KBM-7 (cell line): Measurements from ENCODE around the gene USP17L15.
"Not testable (repeated sequence)": the region's sequence is repeated elsewhere in the genome, so short reads cannot be mapped to it uniquely, and the experiment has no call there.

ENCODE experiments used
- DNase-seq: peaks from one replicate; pipeline ENCODE4 v3.0.0-alpha.2; 2015
- in situ Hi-C: fragments of 300-500 bp; cut with MboI; formaldehyde crosslinking; loops from 2 replicates; pipeline ENCODE4 v1.14.3; 2020; ENCODE audit warnings: low sequenced_read_pairs, low pct_unique_long_range_greater_than_20kb, mixed read lengths

Gene USP17L15, protein sequence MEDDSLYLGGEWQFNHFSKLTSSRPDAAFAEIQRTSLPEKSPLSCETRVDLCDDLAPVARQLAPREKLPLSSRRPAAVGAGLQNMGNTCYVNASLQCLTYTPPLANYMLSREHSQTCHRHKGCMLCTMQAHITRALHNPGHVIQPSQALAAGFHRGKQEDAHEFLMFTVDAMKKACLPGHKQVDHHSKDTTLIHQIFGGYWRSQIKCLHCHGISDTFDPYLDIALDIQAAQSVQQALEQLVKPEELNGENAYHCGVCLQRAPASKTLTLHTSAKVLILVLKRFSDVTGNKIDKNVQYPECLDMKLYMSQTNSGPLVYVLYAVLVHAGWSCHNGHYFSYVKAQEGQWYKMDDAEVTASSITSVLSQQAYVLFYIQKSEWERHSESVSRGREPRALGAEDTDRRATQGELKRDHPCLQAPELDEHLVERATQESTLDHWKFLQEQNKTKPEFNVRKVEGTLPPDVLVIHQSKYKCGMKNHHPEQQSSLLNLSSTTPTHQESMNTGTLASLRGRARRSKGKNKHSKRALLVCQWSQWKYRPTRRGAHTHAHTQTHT

GRCh38 chr4:9234085-9234484 lies at the start of gene USP17L15:
Gene USP17L15, plus strand, starts transcription at chr4:9234385. Its CDS starts 0 bp downstream, at chr4:9234385.
- in situ Hi-C loops = not testable (repeated sequence)

DNA sequence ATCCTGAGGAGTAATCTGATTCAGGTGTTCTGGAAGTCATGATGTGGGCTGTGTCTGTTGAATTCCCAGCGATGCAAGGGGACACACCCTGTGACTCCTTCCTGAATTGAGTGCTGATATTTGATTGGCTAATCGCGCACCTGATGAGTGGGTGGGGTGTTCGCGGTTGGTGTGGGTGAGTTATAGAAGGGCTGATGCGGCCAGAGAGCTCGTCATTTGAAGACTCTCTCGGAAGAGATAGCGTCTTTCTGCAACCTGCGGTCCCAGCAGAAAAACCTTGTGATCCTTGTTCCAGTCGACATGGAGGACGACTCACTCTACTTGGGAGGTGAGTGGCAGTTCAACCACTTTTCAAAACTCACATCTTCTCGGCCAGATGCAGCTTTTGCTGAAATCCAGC lies 23.8 kb upstream of the USP17L15 start, which contains the start of gene USP17L10:
TSS of gene USP17L10 (plus strand) at position 301 of the 400 bp plus-strand sequence. CDS start at position 301, 0 bp downstream.
- in situ Hi-C loops, DNase-seq: not testable (repeated sequence)

More at GRCh38 chr4:9234085-9234484, at the start of gene USP17L15:
- not testable (repeated sequence) for DNase-seq

- DNase-seq, in situ Hi-C loops: not testable (repeated sequence)
Observed at GRCh38 chr4:9214701-9215100, 19.5 kb upstream of the USP17L15 start.

DNA sequence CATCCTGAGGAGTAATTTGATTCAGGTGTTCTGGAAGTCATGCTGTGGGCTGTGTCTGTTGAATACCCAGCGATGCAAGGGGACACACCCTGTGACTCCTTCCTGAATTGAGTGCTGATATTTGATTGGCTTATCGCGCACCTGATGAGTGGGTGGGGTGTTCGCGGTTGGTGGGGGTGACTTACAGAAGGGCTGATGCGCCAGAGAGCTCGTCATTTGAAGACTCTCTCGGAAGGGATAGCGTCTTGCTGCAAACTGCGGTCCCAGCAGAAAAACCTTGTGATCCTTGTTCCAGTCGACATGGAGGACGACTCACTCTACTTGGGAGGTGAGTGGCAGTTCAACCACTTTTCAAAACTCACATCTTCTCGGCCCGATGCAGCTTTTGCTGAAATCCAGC lies 19.1 kb upstream of the USP17L15 start, which contains the start of gene USP17L11:
TSS of gene USP17L11 (plus strand) at position 301 of the 400 bp plus-strand sequence. CDS start at position 301, 0 bp downstream.
- in situ Hi-C loops, DNase-seq: not testable (repeated sequence)

DNA sequence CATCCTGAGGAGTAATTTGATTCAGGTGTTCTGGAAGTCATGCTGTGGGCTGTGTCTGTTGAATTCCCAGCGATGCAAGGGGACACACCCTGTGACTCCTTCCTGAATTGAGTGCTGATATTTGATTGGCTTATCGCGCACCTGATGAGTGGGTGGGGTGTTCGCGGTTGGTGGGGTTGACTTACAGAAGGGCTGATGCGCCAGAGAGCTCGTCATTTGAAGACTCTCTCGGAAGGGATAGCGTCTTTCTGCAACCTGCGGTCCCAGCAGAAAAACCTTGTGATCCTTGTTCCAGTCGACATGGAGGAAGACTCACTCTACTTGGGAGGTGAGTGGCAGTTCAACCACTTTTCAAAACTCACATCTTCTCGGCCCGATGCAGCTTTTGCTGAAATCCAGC lies 14.3 kb upstream of the USP17L15 start, which contains the start of gene USP17L12:
TSS of gene USP17L12 (plus strand) at position 301 of the 400 bp plus-strand sequence. CDS start at position 301, 0 bp downstream.
- DNase-seq, in situ Hi-C loops: not testable (repeated sequence)

GRCh38 chr4:9224596-9224995 lies 9.6 kb upstream of the USP17L15 start, which contains the start of gene USP17L13:
Gene USP17L13, plus strand, starts transcription at chr4:9224896. Its CDS starts 0 bp downstream, at chr4:9224896.
- in situ Hi-C loops, DNase-seq: not testable (repeated sequence)

DNA sequence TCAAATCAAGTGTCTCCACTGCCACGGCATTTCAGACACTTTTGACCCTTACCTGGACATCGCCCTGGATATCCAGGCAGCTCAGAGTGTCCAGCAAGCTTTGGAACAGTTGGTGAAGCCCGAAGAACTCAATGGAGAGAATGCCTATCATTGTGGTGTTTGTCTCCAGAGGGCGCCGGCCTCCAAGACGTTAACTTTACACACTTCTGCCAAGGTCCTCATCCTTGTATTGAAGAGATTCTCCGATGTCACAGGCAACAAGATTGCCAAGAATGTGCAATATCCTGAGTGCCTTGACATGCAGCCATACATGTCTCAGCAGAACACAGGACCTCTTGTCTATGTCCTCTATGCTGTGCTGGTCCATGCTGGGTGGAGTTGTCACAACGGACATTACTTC lies 3.9 kb upstream of the USP17L15 start:
- in situ Hi-C loops, DNase-seq: not testable (repeated sequence)

GRCh38 chr4:9238461-9238860 lies 4.3 kb downstream of the USP17L15 start:
- DNase-seq, in situ Hi-C loops: not testable (repeated sequence)

DNA sequence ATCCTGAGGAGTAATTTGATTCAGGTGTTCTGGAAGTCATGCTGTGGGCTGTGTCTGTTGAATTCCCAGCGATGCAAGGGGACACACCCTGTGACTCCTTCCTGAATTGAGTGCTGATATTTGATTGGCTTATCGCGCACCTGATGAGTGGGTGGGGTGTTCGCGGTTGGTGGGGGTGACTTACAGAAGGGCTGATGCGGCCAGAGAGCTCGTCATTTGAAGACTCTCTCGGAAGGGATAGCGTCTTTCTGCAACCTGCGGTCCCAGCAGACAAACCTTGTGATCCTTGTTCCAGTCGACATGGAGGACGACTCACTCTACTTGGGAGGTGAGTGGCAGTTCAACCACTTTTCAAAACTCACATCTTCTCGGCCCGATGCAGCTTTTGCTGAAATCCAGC lies 9.4 kb downstream of the USP17L15 start, which contains the start of gene USP17L17:
TSS of gene USP17L17 (plus strand) at position 301 of the 400 bp plus-strand sequence. CDS start at position 301, 0 bp downstream.
- in situ Hi-C loops, DNase-seq: not testable (repeated sequence)

GRCh38 chr4:9247953-9248680 lies 13.9 kb downstream of the USP17L15 start, which contains the start of gene USP17L18:
Gene USP17L18, plus strand, starts transcription at chr4:9248630. Its CDS starts 0 bp downstream, at chr4:9248630.
- DNase-seq, in situ Hi-C loops: not testable (repeated sequence)

- in situ Hi-C loops = not testable (repeated sequence)
Observed at GRCh38 chr4:9253078-9253477, 18.9 kb downstream of the USP17L15 start, which contains the start of gene USP17L19. Gene USP17L19, plus strand, starts transcription at chr4:9253378. Its CDS starts 0 bp downstream, at chr4:9253378.

GRCh38 chr4:9257824-9258223 lies 23.6 kb downstream of the USP17L15 start, which contains the start of gene USP17L20:
Gene USP17L20, plus strand, starts transcription at chr4:9258124. Its CDS starts 0 bp downstream, at chr4:9258124.
- DNase-seq, in situ Hi-C loops: not testable (repeated sequence)

More at GRCh38 chr4:9253078-9253477, 18.9 kb downstream of the USP17L15 start, which contains the start of gene USP17L19:
- DNase-seq = not testable (repeated sequence)

GRCh38 chr4:9262572-9262971 lies 28.4 kb downstream of the USP17L15 start, which contains the start of gene USP17L21:
Gene USP17L21, plus strand, starts transcription at chr4:9262872. Its CDS starts 0 bp downstream, at chr4:9262872.
- DNase-seq, in situ Hi-C loops: not testable (repeated sequence)

GRCh38 chr4:9267319-9267718 lies 33.1 kb downstream of the USP17L15 start, which contains the start of gene USP17L22:
Gene USP17L22, plus strand, starts transcription at chr4:9267619. Its CDS starts 0 bp downstream, at chr4:9267619.
- in situ Hi-C loops, DNase-seq: not testable (repeated sequence)

- in situ Hi-C loops = not testable (repeated sequence)
Observed at GRCh38 chr4:9271719-9272118, 37.5 kb downstream of the USP17L15 start.

More at GRCh38 chr4:9271719-9272118, 37.5 kb downstream of the USP17L15 start:
- not testable (repeated sequence) for DNase-seq
